C4-2B (cell line): Measurements from ENCODE around the gene EPB41L2.

ENCODE experiments used
- CTCF ChIP-seq: fragments of 450-650 bp; conservative IDR thresholded peaks from 2 replicates; pipeline ENCODE4 v1.5.1; 2017; ENCODE audit warnings: mild to moderate bottlenecking
- ZFX ChIP-seq: fragments of 450-650 bp; IDR thresholded peaks from 2 replicates; pipeline ENCODE4 v1.6.1; 2017

- no peak for TF ChIP-seq CTCF
- TF ChIP-seq ZFX: no peak
These were observed 84.2 kb downstream of the EPB41L2 start for GRCh38 chr6:130978660-130979396.
